ENCODE data around the gene RASEF. TPM values are rescaled to one million over a fixed set of nuclear protein-coding genes. Genes with fewer than 3 reads are reported as not detected.

RASEF gene
- total RNA-seq, 2 donors from 2014 or later = 0.16 TPM; not detected in 1

DNA sequence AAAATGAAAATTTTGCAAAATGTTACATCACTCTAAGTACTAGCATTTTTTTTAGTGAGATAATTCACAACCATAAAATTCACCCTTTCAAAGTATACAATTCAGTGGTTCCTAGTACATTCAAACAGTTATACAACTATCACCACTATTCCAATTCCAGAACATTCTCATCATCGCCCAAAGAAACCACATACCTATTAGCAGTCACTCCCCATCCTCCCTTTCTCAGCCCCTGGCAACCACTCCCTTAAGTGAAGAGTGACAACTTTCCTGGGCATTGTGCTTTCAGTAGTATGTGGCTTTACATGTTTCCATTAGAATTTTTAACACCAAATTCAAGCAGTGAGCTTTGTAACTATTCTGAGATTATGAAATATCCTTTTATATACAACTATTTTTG lies 81.4 kb downstream of the RASEF start:
- Histone ChIP-seq H3K27ac (no peak overlapping the region), H3K4me1 (no peaks in the 10 kb centered on the region), H3K4me3 (no peak overlapping the region), H3K36me3 (no peaks in the 10 kb centered on the region), H3K9me3 (no peaks in the 10 kb centered on the region), H3K27me3 (no peaks in the 10 kb centered on the region)
- TF ChIP-seq, protein P1, sequence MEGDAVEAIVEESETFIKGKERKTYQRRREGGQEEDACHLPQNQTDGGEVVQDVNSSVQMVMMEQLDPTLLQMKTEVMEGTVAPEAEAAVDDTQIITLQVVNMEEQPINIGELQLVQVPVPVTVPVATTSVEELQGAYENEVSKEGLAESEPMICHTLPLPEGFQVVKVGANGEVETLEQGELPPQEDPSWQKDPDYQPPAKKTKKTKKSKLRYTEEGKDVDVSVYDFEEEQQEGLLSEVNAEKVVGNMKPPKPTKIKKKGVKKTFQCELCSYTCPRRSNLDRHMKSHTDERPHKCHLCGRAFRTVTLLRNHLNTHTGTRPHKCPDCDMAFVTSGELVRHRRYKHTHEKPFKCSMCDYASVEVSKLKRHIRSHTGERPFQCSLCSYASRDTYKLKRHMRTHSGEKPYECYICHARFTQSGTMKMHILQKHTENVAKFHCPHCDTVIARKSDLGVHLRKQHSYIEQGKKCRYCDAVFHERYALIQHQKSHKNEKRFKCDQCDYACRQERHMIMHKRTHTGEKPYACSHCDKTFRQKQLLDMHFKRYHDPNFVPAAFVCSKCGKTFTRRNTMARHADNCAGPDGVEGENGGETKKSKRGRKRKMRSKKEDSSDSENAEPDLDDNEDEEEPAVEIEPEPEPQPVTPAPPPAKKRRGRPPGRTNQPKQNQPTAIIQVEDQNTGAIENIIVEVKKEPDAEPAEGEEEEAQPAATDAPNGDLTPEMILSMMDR (IDR thresholded peaks at IDR 0.05) = no peak
- no peak for DNase-seq (ENCODE audit: low spot score)

DNA sequence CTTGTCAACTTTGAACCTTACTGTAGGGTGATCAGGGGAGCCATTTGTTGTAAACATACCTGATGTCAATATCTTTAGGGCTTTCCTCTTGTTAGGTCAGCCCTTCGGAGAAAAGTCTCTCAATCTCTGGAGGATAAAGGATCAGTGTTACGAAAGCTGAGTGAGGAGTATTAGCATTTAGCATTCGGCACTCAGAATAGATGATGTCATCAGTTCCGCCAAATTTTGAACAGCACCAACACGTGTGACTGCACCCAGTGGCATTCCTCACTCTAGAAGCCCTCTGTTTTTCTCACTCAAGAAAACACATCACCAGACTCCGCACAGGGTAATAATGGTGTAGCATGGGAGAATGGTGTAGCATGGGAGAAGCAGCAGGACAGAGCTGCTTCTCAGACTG lies 87.8 kb downstream of the RASEF start:
- peaks cover 0 to 5% of the 10 kb centered on the region in 2 donors for H3K9me3 ChIP-seq
- no peaks in the 10 kb centered on the region for H3K36me3 ChIP-seq
- H3K27ac ChIP-seq = no peak overlapping the region
- DNase-seq (ENCODE audit: low spot score) = no peak
- TF ChIP-seq, protein P1 (IDR thresholded peaks at IDR 0.05) = no peak
- no peaks in the 10 kb centered on the region for H3K4me1 ChIP-seq
- no peaks in the 10 kb centered on the region for H3K27me3 ChIP-seq
- no peak overlapping the region for H3K4me3 ChIP-seq

DNA sequence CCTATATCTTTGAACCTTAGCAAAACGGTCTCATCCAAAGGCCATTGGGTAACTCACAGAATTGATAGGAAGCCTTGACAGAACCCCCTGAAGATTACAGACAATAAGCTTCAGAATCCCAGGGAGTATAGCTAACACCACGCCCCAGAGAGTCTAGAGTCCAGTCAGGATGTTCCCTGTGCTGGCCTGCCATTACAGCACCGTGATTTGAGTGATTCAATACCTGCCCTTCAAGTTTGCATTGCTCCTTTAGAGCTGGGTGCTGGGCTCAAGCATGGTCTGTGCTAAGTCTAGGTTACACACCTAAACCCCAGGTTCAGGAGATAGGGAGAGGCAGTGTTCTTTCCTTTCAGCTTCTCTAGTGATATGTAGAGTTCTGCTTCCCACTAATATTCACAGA lies 90.5 kb downstream of the RASEF start:
- no peak overlapping the region for H3K4me3 ChIP-seq
- no peaks in the 10 kb centered on the region for H3K4me1 ChIP-seq
- no peak for DNase-seq (ENCODE audit: low spot score)
- no peak overlapping the region for H3K27ac ChIP-seq
- TF ChIP-seq, protein P1 (IDR thresholded peaks at IDR 0.05) = no peak
- no peaks in the 10 kb centered on the region for H3K27me3 ChIP-seq
- no peaks in the 10 kb centered on the region for H3K36me3 ChIP-seq
- peaks cover 0 to 5% of the 10 kb centered on the region in 2 donors for H3K9me3 ChIP-seq

DNA sequence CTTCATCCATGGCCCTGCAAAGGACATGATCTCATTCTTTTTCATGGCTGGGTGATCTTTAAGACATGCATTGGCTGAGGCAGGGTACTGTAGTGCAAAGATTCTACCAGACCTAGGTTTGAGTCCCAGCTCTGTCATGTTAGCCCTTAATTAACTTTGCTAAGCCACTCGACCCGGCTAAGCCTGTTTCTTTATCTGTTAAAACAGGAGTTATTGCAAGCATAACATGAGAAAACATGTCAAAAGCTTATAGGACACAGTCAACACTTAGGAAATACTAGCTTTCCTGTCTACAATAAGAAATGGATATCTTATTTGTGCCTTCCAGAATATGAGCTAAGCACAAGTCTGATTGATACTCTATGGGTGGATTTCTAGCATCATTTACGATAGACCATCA lies 92.6 kb downstream of the RASEF start:
- Histone ChIP-seq H3K4me3 (no peak overlapping the region), H3K27ac (no peak overlapping the region), H3K4me1 (no peaks in the 10 kb centered on the region), H3K9me3 (peaks cover 0 to 5% of the 10 kb centered on the region in 2 donors), H3K27me3 (no peaks in the 10 kb centered on the region), H3K36me3 (no peaks in the 10 kb centered on the region)
- TF ChIP-seq, protein P1 (IDR thresholded peaks at IDR 0.05) = no peak
- no peak for DNase-seq (ENCODE audit: low spot score)

DNA sequence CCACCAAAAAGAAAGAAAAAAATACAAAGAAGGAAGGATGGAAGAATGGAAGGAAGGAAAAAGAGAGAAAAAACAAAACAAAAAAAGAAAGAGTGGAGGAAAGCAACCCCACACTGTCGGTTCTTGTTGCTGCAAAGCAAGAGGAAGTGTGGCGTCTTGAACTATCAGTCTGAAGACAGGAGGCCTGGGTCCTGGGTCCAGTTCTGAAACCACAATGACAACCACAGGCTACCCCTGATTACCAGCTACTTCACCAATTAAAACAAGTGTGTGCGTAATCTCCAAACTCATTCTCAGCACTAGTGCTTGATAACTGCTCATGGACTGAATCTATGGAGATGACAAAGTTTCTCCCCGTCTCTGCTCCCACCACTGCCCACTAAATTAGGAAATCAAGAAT lies 93.7 kb downstream of the RASEF start:
- Histone ChIP-seq H3K27me3 (no peaks in the 10 kb centered on the region), H3K27ac (no peak overlapping the region), H3K36me3 (no peaks in the 10 kb centered on the region), H3K4me1 (no peaks in the 10 kb centered on the region), H3K4me3 (no peak overlapping the region), H3K9me3 (peaks cover 0 to 5% of the 10 kb centered on the region in 2 donors)
- DNase-seq (ENCODE audit: low spot score) = no peak
- TF ChIP-seq, protein P1 (IDR thresholded peaks at IDR 0.05) = no peak

DNA sequence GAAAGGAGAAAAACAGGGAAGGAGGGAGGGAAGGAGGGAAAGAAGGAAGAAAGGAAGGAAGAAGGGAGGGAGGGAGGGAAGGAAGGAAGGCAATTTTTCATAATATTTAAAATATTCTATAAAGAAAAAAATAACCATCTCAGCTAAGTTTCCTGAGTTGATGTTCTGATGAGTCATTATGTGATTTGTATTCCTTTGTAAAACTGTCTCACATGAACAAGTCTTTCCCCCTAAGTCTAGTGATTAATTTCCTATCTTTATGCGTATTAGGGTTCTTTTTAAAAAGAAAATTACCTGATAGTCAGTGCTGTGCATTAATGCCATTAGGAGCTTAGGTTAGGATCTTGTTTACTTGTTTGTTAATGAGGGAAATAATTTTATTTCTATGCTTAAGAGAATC lies 94.1 kb downstream of the RASEF start:
- TF ChIP-seq, protein P1 (IDR thresholded peaks at IDR 0.05) = no peak
- DNase-seq (ENCODE audit: low spot score) = no peak
- H3K27me3 ChIP-seq = no peaks in the 10 kb centered on the region
- no peak overlapping the region for H3K4me3 ChIP-seq
- peaks cover 0 to 5% of the 10 kb centered on the region in 2 donors for H3K9me3 ChIP-seq
- H3K27ac ChIP-seq = no peak overlapping the region
- no peaks in the 10 kb centered on the region for H3K4me1 ChIP-seq
- H3K36me3 ChIP-seq = no peaks in the 10 kb centered on the region
